HG02852 (cell line): ENCODE measurements around the gene P2RY10.
"Not testable (repeated sequence)": the region's sequence is repeated elsewhere in the genome, so short reads cannot be mapped to it uniquely, and the experiment has no call there.

Source experiments
- ATAC-seq: cut with Tn5 transposase; IDR thresholded peaks from one replicate; pipeline ENCODE4 v1.9.1; 2021; ENCODE audit warnings: mild to moderate bottlenecking, moderate library complexity; ENCODE audit not compliant: unreplicated experiment

The P2RY10 gene, protein sequence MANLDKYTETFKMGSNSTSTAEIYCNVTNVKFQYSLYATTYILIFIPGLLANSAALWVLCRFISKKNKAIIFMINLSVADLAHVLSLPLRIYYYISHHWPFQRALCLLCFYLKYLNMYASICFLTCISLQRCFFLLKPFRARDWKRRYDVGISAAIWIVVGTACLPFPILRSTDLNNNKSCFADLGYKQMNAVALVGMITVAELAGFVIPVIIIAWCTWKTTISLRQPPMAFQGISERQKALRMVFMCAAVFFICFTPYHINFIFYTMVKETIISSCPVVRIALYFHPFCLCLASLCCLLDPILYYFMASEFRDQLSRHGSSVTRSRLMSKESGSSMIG

DNA sequence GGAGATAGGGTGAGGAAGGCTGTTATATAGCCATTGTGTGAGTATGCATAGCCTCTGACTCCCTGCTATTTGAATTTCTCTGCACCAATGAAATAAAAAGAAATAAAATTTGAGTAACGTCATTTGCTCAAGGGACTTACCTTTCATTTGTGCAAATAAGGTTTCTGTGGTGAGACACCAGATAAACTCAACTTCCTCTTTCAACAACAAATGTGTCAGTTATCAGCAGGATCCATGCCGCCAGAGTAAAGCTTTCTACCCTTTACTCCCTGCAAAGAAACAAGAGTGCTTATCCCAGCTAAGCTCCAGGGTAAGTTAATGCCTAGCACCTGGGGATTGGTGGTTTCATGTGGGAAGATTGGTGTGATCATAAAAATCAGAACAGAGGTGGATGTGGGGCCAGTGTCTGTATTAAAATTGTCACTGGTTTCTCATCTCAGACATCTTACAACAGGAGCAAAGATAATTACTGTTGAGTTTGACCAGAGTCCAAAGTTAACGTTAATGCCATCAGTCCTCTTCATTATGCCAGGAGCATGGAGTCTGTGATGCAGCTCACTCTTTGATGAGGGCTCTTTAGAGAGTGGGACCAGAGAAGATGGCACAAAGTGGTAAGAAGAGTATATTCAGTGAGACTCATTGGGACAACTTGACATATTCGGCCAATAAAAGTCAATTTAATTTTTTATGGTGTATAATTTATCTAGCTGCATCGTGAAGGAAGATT is at the start of gene P2RY10:
P2RY10 (plus strand) TSS at position 206 of the 727 bp plus-strand sequence. CDS start 15,130 bp downstream, outside the sequence.
- ATAC-seq: peak; percentile 72

- peak; percentile 4 for ATAC-seq
These were observed 22.4 kb upstream of the P2RY10 start for GRCh38 chrX:78922754-78923153.

GRCh38 chrX:78923198-78924015 is 21.8 kb upstream of the P2RY10 start:
- ATAC-seq: peak; percentile 94

GRCh38 chrX:78931814-78932213 is 13.4 kb upstream of the P2RY10 start:
- no peak for ATAC-seq

- ATAC-seq: no peak
These were observed 10.3 kb upstream of the P2RY10 start for GRCh38 chrX:78934866-78935265.

DNA sequence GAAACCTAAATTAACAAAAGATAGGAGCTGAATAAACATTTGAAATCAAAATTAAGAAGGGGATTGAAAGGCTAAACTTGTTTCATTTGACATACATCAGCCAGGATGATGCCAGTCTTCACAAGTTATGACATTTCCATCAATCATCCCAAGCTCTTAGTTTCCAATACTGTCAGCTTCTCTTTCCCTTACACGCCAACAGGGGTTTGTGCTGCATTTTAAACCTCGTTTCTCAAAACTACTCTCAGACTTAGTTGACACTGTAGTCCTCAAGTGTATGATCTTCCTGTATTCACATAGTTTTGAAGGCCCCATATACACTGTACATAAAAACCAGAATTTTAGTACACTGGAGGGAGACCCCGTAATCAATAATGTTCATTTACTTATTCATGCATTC is 840 bp upstream of the P2RY10 start:
- ATAC-seq: no peak

GRCh38 chrX:78946178-78946931 is 1.2 kb downstream of the P2RY10 start:
- ATAC-seq: no peak

DNA sequence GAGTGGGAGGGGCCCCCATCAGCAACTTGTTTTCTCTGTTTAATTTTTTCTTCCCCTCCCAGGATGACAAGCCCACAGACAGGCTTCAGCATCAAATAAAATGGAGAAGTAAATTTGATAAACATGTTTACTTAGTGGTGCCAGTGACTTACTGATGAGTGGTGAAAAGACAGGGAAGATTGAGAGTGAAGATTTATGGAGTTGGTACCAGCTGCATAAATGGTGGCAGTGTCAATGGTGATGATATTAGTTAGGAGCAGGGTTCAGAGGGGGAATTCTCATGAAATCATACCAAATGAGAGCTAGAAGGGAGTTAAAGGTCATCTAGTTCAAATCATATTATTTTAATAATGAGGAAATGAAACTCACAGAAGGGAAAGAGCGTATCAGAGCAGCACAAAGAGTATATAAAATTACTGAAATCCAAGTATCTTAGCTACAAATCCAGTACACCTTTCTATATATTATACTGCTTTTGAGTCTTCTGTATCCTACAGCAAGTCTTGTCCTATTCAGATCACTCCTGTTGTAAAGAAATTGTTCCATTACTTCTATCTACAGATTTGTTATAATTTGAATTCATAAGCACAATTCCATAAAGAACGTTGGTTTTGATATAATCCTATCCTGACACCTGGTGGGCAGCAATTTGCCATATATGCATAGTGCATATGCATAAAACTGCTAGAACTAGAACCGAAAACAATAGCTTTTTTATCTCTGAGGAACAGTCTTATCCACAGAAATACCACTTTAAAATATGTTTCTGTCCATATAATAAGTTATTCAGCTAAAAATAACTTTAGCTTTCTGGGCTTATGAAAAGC is 5.0 kb downstream of the P2RY10 start:
- ATAC-seq: no peak

DNA sequence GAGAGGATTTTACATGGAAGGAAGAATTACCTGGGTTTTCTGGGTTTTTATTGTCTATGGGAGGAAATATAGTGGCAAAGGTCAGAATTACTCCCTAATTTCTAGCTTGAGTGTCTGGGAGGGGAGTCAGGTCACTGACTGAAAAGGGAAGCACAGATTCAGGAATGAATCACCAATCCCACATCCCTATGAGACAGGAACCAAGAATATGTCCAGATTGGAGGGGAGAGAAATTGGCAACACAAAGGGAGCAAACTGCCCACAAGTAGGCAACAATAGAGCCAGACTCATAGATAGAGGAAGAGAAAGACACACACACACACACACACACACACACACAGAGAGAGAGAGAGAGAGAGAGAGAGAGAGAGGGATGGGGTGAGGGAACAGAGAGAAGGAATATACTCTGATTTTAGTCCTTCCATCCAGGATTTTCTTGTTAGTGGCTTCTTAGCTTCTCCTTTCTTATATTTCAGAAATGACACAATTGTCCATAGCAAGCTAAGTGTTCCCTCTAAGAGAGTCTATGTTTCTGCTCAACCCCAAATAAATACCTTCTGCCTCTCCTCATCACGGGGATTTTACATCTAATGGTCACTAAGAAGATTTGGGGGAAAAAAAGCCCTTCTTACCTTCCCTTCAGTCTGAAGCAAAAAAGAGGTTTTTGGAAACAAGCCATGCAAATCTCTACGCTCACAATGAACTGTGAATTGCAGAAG is 12.0 kb downstream of the P2RY10 start:
- ATAC-seq: peak; percentile 12

- peak; percentile 76 for ATAC-seq
These were observed 12.6 kb downstream of the P2RY10 start for GRCh38 chrX:78957768-78958130.

DNA sequence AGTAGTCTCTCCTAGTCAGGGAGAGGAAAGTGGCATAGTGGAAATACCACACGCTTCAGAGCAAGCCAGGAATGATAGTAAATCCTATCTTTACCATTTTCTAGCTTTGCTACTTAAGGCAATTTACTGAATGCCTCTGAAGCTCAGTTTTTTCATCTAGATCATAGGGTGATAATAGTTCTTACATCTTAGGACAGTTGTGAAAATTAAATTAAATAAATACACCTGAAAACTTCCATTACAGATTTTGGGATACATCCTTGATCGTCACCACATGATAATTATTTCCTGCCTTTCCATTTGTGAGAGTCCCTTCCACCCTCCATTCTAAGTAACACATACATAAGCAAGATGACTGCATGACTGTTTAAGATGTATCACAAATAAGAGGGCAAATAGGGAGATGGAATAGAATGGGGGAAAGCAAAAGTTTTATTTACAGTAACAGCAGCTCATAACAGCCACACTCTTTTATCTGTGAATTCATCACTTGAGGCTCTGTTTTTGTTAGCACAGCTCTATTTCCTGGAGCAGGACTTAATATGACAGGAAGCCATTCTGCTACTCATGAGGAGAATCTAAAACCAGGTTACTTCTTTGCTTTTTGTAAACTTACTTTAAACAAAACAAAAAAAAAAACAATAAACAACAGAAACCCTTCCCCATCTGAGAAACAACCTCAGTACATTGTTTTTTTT is 13.4 kb downstream of the P2RY10 start:
- no peak for ATAC-seq

DNA sequence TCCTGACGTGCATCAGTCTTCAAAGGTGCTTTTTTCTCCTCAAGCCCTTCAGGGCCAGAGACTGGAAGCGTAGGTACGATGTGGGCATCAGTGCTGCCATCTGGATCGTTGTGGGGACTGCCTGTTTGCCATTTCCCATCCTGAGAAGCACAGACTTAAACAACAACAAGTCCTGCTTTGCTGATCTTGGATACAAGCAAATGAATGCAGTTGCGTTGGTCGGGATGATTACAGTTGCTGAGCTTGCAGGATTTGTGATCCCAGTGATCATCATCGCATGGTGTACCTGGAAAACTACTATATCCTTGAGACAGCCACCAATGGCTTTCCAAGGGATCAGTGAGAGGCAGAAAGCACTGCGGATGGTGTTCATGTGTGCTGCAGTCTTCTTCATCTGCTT is 15.7 kb downstream of the P2RY10 start:
- no peak for ATAC-seq

DNA sequence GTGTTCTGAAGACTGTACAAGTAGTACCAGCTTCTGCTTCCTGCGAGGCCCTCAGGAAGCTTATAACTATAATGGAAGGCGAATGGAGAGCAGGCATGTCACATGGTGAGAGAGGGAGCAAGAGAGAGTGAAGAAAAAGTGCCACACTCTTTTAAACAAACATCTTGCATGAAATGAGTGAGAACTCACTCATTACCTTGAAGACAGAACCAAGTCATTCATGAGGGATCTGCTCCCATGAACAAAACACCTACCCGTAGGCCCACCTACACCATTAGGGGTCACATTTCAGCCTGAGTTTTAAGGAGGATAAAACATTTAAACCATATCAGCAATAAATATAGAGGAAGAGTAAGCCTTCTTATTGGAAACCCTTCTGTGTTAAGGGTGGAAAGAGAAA is 19.4 kb downstream of the P2RY10 start:
- no peak for ATAC-seq

DNA sequence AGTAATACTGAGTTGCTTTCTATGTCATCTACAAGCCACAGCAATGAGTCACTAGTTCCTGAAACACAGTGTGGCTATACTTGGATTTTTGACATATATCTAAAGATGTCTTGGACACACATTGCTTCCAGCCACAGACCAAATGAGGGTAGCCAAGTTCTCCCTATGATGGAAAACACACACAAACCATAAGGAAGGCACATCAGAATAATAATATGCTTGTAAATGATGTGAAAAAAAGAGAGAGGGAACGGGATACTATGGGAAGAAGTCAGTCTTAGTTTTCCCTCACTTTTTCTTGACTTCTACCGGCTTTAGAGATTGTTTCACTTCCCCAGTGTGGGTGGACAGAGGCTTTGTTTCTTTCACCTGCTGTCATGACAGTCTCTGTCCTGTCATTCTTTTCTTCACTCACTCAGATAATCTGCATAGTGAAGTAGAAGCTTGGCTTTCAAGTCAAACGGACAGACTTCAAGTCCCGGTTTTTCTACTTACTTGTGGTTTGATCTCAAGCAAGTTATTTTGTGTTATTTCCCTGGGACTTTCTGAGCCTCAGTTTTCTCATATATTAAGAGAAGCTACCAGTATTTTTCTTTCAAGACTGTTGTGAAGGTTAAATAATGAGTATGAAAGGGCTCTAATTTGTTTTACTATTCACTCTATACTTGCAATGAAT is 34.7 kb downstream of the P2RY10 start:
- peak; percentile 99 for ATAC-seq

GRCh38 chrX:78989349-78989748 is 44.2 kb downstream of the P2RY10 start:
- ATAC-seq: no peak

DNA sequence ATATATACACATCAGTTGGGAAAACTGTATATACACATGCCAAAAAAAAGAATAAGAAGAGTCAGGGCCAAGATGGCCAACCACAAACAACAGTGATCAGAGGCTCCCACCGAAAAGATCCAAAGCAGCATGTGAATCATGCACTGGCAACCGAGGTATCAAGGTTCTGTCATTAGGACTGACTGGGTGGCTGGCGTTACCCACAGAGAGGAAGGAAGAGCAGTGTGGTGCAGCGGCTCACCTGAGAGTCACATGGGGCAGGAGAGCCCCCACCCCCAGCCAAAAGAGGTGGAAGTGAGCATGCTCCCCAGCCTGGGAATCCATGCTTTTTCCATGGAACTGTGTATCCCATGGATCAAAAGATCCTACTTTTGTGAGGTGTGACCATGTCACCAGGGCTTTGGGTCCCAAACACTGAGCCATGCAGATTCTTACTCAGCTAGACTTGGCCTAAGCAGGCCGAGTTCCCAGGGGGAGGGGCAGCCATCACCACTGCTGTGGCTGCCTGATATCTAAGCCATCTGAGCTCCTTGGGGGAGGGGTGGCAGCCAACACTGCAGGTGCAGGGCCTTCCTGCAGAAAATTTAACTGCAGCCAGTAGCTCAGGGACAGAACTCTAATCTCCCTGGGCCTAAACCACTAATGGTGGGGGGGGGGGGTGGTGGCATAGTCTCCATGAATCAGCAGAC is 52.8 kb downstream of the P2RY10 start:
- ATAC-seq: no peak

GRCh38 chrX:79007540-79007939 is 62.3 kb downstream of the P2RY10 start:
- not testable (repeated sequence) for ATAC-seq
